AG10803 (cell line): ENCODE data around the gene BAK1.

ENCODE experiments used
- DNase-seq: peaks from one replicate; pipeline ENCODE4 v3.0.0; 2010; ENCODE audit warnings: low read depth
- H3K4me3 ChIP-seq: 2 replicates; pipeline ENCODE4 v1.5.1; 2011; ENCODE audit warnings: mild to moderate bottlenecking, low read length, control low read depth
- CTCF ChIP-seq: conservative IDR thresholded peaks from 2 replicates; pipeline ENCODE4 v1.5.1; 2011; ENCODE audit warnings: mild to moderate bottlenecking, low read length, control low read depth, inconsistent platforms

BAK1 gene

GRCh38 chr6:33577106-33577535 is 3.0 kb downstream of the BAK1 start:
- DNase-seq, result no peak
- no peak overlapping the region for H3K4me3 ChIP-seq
- TF ChIP-seq CTCF, result no peak

GRCh38 chr6:33576668-33577067 is 3.4 kb downstream of the BAK1 start:
- H3K4me3 ChIP-seq, result no peak overlapping the region
- DNase-seq, result no peak
- TF ChIP-seq CTCF, result no peak

- no peak for TF ChIP-seq CTCF
- DNase-seq, result no peak
- no peak overlapping the region for H3K4me3 ChIP-seq
Measured at GRCh38 chr6:33575211-33575610, 4.9 kb downstream of the BAK1 start.

GRCh38 chr6:33571637-33572316 is 8.3 kb downstream of the BAK1 start:
- no peak for DNase-seq
- peak overlapping the region; percentile 76 for H3K4me3 ChIP-seq
- TF ChIP-seq CTCF, result no peak

- peak; percentile 60 for DNase-seq
- peak overlapping the region; percentile 76 for H3K4me3 ChIP-seq
- TF ChIP-seq CTCF, result no peak; the same call in 1 of the 2 replicates
Measured at GRCh38 chr6:33570806-33571636, 9.1 kb downstream of the BAK1 start.

GRCh38 chr6:33568826-33569570 is 11.1 kb downstream of the BAK1 start:
- TF ChIP-seq CTCF, result no peak
- no peak for DNase-seq
- H3K4me3 ChIP-seq, result no peak overlapping the region
